ENCODE data around the gene CLSTN3.

Gene CLSTN3

GRCh38 chr12:7189398-7190267, 59.5 kb downstream of the CLSTN3 start, which contains the start of gene PEX5:
Gene PEX5, plus strand, starts transcription at chr12:7189686. Its CDS starts 692 bp downstream, at chr12:7190378.
- peak; percentile 51 for DNase-seq (ENCODE audit: low read depth)

GRCh38 chr12:7190268-7191055, 60.3 kb downstream of the CLSTN3 start:
- no peak for DNase-seq (ENCODE audit: low read depth)

- no peak for DNase-seq (ENCODE audit: low read depth)
These were observed 63.5 kb downstream of the CLSTN3 start for GRCh38 chr12:7193674-7194073.

GRCh38 chr12:7197841-7198240, 67.7 kb downstream of the CLSTN3 start:
- DNase-seq (ENCODE audit: low read depth): no peak

- no peak for DNase-seq (ENCODE audit: low read depth)
These were observed 72.9 kb downstream of the CLSTN3 start for GRCh38 chr12:7203109-7203508.

- no peak for DNase-seq (ENCODE audit: low read depth)
These were observed 74.9 kb downstream of the CLSTN3 start for GRCh38 chr12:7205091-7205490.

- DNase-seq (ENCODE audit: low read depth): no peak
These were observed 76.5 kb downstream of the CLSTN3 start for GRCh38 chr12:7206691-7207090.

- DNase-seq (ENCODE audit: low read depth): no peak
These were observed 77.9 kb downstream of the CLSTN3 start for GRCh38 chr12:7207866-7208625.

All from GM04503 (cell line).